GM12878 (cell line): ENCODE measurements around the gene SMIM38. TPM values are rescaled to one million over a fixed set of nuclear protein-coding genes. Genes with fewer than 3 reads are reported as not detected.

ENCODE experiments used
- ATAC-seq: fragments of 200-7000 bp; cut with Tn5 transposase; 3 replicates; pipeline ENCODE4 v1.9.1; 2020; ENCODE audit warnings: mild to moderate bottlenecking, moderate library complexity
- BruUV-seq: library from RNA; stranded (reverse); fragments of 400-500 nt; replicated peaks from 2 replicates; lab custom pipeline; 2021; lab: Mats Ljungman, UMichigan
- CTCF ChIA-PET: fragments of 300-600 bp; sonication (Branson Sonifier 250); formaldehyde crosslinking; extraction: SDS; loops from one replicate; lab custom pipeline; 2021; ENCODE audit warnings: inconsistent platforms; lab: Yijun Ruan, JAX
- POLR2A ChIA-PET: fragments of 350-600 bp; formaldehyde crosslinking; extraction: SDS; loops from one replicate; lab custom pipeline; 2021; ENCODE audit warnings: inconsistent platforms; lab: Charles Lee
- RAD21 ChIA-PET: fragments of 300-600 bp; sonication (Branson Sonifier 250); formaldehyde crosslinking; loops from one replicate; lab custom pipeline; 2023; ENCODE audit warnings: antibody characterized with exemption; ENCODE audit not compliant: unreplicated experiment; lab: Charles Lee
- SMC1A ChIA-PET: fragments of 300-600 bp; sonication (Branson Sonifier 250); formaldehyde crosslinking; loops from one replicate; lab custom pipeline; 2023; ENCODE audit not compliant: unreplicated experiment, uncharacterized antibody; lab: Charles Lee
- DNase-seq: peaks from one replicate; pipeline ENCODE4 v3.0.0-alpha.2; 2011; ENCODE audit warnings: low read depth, low spot score
- FAIRE-seq: peaks from 3 replicates; lab custom pipeline; 2011; peaks lifted over from hg19 to GRCh38; lab: Jason Lieb, UNC
- H2AFZ ChIP-seq: 2 replicates; pipeline ENCODE4 v1.6.0; 2011; ENCODE audit warnings: low read depth, low read length, control low read depth; ENCODE audit not compliant: control insufficient read depth
- H3K27ac ChIP-seq: 2 replicates; pipeline ENCODE4 v1.5.1; 2011; ENCODE audit warnings: control low read depth; ENCODE audit not compliant: control insufficient read depth, insufficient read depth
- H3K27me3 ChIP-seq, 2 experiments: replicated peaks in 1 of 2; 2 replicates each; pipeline versions ENCODE4 v1.6.0 to v1.6.1; 2011; ENCODE audit warnings: low read length in 1 of 2; ENCODE audit not compliant: control insufficient read depth in 2 of 2, insufficient read depth in 2 of 2
- H3K36me3 ChIP-seq, 2 experiments: 2 replicates each; pipeline ENCODE4 v1.5.1; 2011; ENCODE audit warnings: low read length in 1 of 2; ENCODE audit not compliant: control insufficient read depth in 2 of 2, insufficient read depth in 2 of 2
- H3K4me1 ChIP-seq: 2 replicates; pipeline ENCODE4 v1.6.1; 2011; ENCODE audit warnings: mild to moderate bottlenecking, low read length, moderate library complexity, mixed read lengths; ENCODE audit not compliant: control insufficient read depth, insufficient read depth
- H3K4me2 ChIP-seq: 2 replicates; pipeline ENCODE4 v1.6.0; 2011; ENCODE audit warnings: control low read depth; ENCODE audit not compliant: control insufficient read depth, insufficient read depth
- H3K4me3 ChIP-seq: fragments of 200-600 bp; sonication (generic); 2 replicates; pipeline ENCODE4 v1.5.1; 2016
- H3K79me2 ChIP-seq: 2 replicates; pipeline ENCODE4 v1.6.0; 2011; ENCODE audit warnings: low read length; ENCODE audit not compliant: control insufficient read depth, insufficient read depth
- H3K9ac ChIP-seq: 2 replicates; pipeline ENCODE4 v1.8.0; 2011; ENCODE audit warnings: low read length, control low read depth, mixed read lengths; ENCODE audit not compliant: control insufficient read depth, insufficient read depth
- H3K9me3 ChIP-seq: replicated peaks from 3 replicates; pipeline ENCODE4 v1.5.1; 2011; ENCODE audit warnings: mild to moderate bottlenecking, low read length; ENCODE audit not compliant: control insufficient read depth, insufficient read depth
- H4K20me1 ChIP-seq: 2 replicates; pipeline ENCODE4 v1.6.0; 2011; ENCODE audit not compliant: control insufficient read depth, insufficient read depth
- CBX5 ChIP-seq: sonication (generic); IDR thresholded peaks from 2 replicates; pipeline ENCODE4 v1.6.1; 2016; ENCODE audit warnings: low read depth, moderate library complexity, mild to moderate bottlenecking, inconsistent platforms
- CEBPB ChIP-seq, 2 experiments: fragments of 150-350 bp in 1 of 2; IDR thresholded peaks; 2 replicates each; pipeline ENCODE4 v1.6.1; 2012 to 2014; ENCODE audit warnings: low read depth in 2 of 2, low read length in 2 of 2, borderline replicate concordance in 1 of 2, inconsistent platforms in 1 of 2
- CEBPZ ChIP-seq: fragments of 150-350 bp; IDR thresholded peaks from 2 replicates; pipeline ENCODE4 v1.6.1; 2016; ENCODE audit warnings: low read depth, low read length
- CREM ChIP-seq: IDR thresholded peaks from 2 replicates; pipeline ENCODE4 v1.6.1; 2014; ENCODE audit warnings: antibody characterized with exemption, low read depth
- KAT2A ChIP-seq: conservative IDR thresholded peaks from 2 replicates; pipeline ENCODE4 v1.6.1; 2011; ENCODE audit warnings: low read depth, low read length; ENCODE audit not compliant: control insufficient read depth
- SMAD5 ChIP-seq: IDR thresholded peaks from 2 replicates; pipeline ENCODE4 v1.6.1; 2016; ENCODE audit warnings: antibody characterized with exemption, low read depth
- SP1 ChIP-seq: IDR thresholded peaks from one replicate; pipeline ENCODE4 v1.6.1; 2011; ENCODE audit warnings: low read depth, low read length
- ZNF217 ChIP-seq: fragments of 450-650 bp; IDR thresholded peaks from 2 replicates; pipeline ENCODE4 v1.6.1; 2017; ENCODE audit warnings: antibody characterized with exemption, mild to moderate bottlenecking
- ZSCAN29 ChIP-seq: fragments of 450-650 bp; IDR thresholded peaks from 2 replicates; pipeline ENCODE4 v1.6.1; 2017; ENCODE audit warnings: mild to moderate bottlenecking, moderate library complexity
- WGBS: methylation state at CpG from one replicate; pipeline ENCODE4 v1.1.6; 2016; ENCODE audit warnings: low lambda C conversion rate; ENCODE audit not compliant: insufficient replicate concordance, insufficient coverage; ENCODE audit errors: missing lambda C conversion rate; 5-methylcytosine and 5-hydroxymethylcytosine counted together
- in situ Hi-C: fragments of 300-500 bp; cut with MboI; formaldehyde crosslinking; loops from 9 replicates; pipeline ENCODE4 v1.14.3; 2018; ENCODE audit warnings: mixed read lengths
- intact Hi-C: fragments of 100-400 bp; cut with micrococcal nuclease; formaldehyde crosslinking; loops from one replicate; pipeline ENCODE4 v1.14.2; 2022; ENCODE audit not compliant: unreplicated experiment
- polyA plus RNA-seq, 11 experiments: library from polyadenylated mRNA; depleted of rRNA in 4 of 11; unstranded in 6 of 11; stranded (reverse) in 5 of 11; fragments of >200 nt; fragmentation: Nextera tagmentation in 4 of 11; fragmentation: Illumina TruSeq in 1 of 11; extraction: Ambion mirVana in 4 of 11; extraction: Trizol in 1 of 11; gene quantifications; 1 replicate in 1 of 11; 2 replicates in 10 of 11; pipeline versions ENCODE4 v1.2.1 to v1.2.3, GENCODE V29; 2011 to 2016; ENCODE audit warnings: inconsistent platforms in 2 of 11, missing spikeins in 2 of 11, low read depth in 1 of 11
- total RNA-seq, 4 experiments: library from RNA; depleted of rRNA in 3 of 4; stranded (reverse); fragments of >200 nt in 3 of 4; fragmentation: Illumina TruSeq in 1 of 4; extraction: Trizol in 1 of 4; gene quantifications; 2 replicates each; pipeline versions ENCODE4 v1.2.1 to v1.2.3, GENCODE V29; 2013 to 2021

SMIM38 gene
- total and polyA plus RNA-seq, 10 of the 15 experiments (the other 5 are each of a cell fraction or from before 2014, with no cell fraction given): 0.15 to 5.0 (median 2.1) TPM; not detected in 1

- no peaks in the 10 kb centered on the region for H3K36me3 ChIP-seq
- H3K9ac ChIP-seq: no peak overlapping the region
- peaks cover 24% of the 10 kb centered on the region; the same call in 2 of the 3 replicates for H3K9me3 ChIP-seq
- WGBS: 98% methylated on average over 4 of the region's 4 CpGs
- TF ChIP-seq CBX5: peak; percentile 90
- TF ChIP-seq CEBPZ: no peak
- TF ChIP-seq KAT2A: no peak
- TF ChIP-seq SMAD5: no peak
- TF ChIP-seq SP1: no peak
- TF ChIP-seq ZSCAN29: no peak
- peak; percentile 80; the same call in 1 of the 2 replicates for TF ChIP-seq ZNF217
- no peak for TF ChIP-seq CREM
- no peak for TF ChIP-seq CEBPB (IDR thresholded peaks at IDR 0.05; ENCODE audit: borderline replicate concordance in 1 of 2, low read depth in 2 of 2, low read length in 2 of 2)
- H2AFZ ChIP-seq: no peak overlapping the region
- ChIA-PET SMC1A (no interaction called here), RAD21 (no interaction called here), POLR2A (no interaction called here), CTCF (interaction anchor here (1.3 kb wide), 1 partner anchor 143 kb away, joined by 3 read pairs; no protein-coding TSS in a partner anchor)
- no peaks in the 10 kb centered on the region for H3K27me3 ChIP-seq
- in situ Hi-C loops: no loop called here
- no peak overlapping the region for H3K27ac ChIP-seq
- BruUV-seq: no TSS peak
- ATAC-seq (no peak), DNase-seq (no peak), FAIRE-seq (no peak)
- H3K4me3 ChIP-seq: no peak overlapping the region
- no peaks in the 10 kb centered on the region for H4K20me1 ChIP-seq
- peaks cover 14% of the 10 kb centered on the region for H3K4me1 ChIP-seq
- H3K4me2 ChIP-seq: no peak overlapping the region
- intact Hi-C loops: no loop called here
- H3K79me2 ChIP-seq: no peaks in the 10 kb centered on the region
Measured at GRCh38 chr11:69133251-69133650, 22.5 kb upstream of the SMIM38 start.
